ENCODE measurements around the gene TSC22D1.
A peak's percentile ranks its signal among the peaks of the same experiment; 100 is the strongest.
"Not testable (repeated sequence)": the region's sequence is repeated elsewhere in the genome, so short reads cannot be mapped to it uniquely, and the experiment has no call there.

The TSC22D1 gene

DNA sequence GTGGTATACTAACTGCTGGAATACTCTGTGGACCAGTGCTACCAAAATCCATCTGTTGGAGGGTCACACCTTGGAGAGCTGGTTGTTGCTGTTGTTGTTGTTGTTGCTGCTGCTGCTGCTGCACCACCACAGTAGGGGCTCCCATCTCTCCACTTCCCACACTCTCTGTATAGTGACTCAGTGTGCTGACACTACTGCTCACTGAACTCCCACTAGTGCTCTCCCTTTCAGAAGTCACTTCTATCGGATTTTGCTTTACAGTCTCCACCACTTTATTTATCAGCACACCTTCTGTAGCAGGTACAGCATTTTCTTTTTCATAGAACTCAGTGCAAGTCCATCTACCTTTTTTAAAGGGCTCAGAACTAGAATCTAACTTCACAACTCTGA lies 1.7 kb downstream of the TSC22D1 start:
- no peak for DNase-seq
- intact Hi-C loops (cut with DNase I) = loop anchor here (10.0 kb wide), 1 partner anchor 90 kb away; no protein-coding TSS in a partner anchor

GRCh38 chr13:44573790-44574465 lies 2.2 kb downstream of the TSC22D1 start:
- intact Hi-C loops (cut with DNase I) = loop anchor here (10.0 kb wide), 1 partner anchor 89 kb away; no protein-coding TSS in a partner anchor
- peak in 1 of 10 donors; percentile 66 for DNase-seq

DNA sequence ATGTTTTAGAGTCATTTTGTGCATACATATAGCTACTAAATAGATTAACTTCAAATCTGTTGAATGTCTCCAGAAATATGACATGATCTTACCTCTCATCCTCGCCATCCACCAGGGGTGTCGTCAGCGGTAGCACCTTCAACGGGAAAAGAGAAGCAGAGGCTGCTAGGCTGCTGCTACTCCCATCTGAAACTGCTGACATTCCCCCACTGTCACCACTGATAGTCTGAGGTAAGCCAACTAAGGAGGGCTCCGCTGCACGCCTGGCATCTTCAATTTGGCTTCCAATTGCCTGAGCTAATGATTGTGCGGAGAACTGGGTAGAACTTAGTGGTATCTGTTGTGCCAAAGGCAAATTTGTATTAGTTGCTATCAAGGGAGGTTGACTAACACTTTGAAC lies 3.1 kb downstream of the TSC22D1 start:
- intact Hi-C loops (cut with DNase I) = loop anchor here (10.0 kb wide), 1 partner anchor 88 kb away; no protein-coding TSS in a partner anchor
- DNase-seq = peak in 1 of 10 donors; percentile 74

DNA sequence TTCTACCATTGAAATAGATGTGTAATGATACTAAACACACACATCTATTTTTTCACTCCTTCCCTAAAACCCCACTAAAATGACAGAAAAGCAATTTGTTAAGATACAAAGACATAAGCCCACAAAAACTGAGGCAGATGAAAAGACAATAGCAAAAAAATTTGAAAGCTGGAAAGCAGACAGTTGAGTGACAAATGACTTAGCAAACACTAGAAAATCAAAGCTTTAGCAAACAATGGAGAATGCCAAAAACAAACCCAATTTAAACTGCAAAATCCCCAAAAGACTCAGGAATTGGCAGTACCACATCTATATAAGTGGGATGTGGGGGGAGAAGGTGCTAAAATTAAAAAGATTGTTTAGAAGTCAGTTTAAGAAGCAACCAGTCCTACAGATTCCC lies 9.5 kb downstream of the TSC22D1 start:
- intact Hi-C loops (cut with DNase I) = no loop called here
- no peak for DNase-seq

DNA sequence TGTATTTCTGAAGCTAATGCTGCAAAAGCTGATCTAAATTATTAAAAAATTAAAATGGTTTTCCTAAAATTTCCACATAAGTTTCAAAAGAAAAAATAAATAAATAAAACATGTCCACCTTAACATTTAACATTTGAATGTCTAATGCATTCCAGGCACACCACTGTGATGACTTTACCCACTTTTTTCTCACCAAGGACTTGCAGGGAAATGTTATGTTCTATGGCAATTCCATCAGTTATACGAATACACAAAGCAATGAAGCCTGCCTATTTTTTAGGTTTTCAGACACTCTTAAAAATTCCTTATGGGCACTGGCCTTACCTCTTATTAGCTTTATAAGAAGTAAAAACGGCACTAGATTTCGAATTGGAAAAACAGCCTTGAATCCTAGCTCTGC lies 10.2 kb downstream of the TSC22D1 start:
- DNase-seq = no peak
- intact Hi-C loops (cut with DNase I) = no loop called here

DNA sequence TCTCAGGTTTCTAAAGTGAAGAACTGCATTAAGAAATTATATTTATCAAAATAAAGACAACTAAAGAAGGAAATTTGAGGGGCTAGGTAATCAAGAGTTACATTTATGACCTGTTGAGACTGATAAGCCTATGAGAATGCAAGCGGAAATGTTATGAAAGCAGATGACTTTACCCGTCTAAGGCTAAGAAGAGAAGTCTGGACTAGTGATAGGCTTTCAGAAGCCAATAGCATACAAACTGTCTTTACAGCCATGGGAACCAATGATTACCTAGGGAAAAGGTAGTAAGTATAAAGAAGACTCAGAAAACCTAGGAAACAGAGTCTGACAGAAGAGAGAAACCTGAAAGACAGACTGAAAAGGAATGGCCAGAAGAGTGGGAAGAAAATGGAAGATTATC lies 11.2 kb downstream of the TSC22D1 start:
- intact Hi-C loops (cut with DNase I) = no loop called here
- DNase-seq = no peak

- intact Hi-C loops (cut with DNase I); DNase-seq: not testable (repeated sequence)
These were observed 13.3 kb downstream of the TSC22D1 start for GRCh38 chr13:44562853-44563252.

GRCh38 chr13:44561351-44561750 lies 14.8 kb downstream of the TSC22D1 start:
- no peak for DNase-seq
- intact Hi-C loops (cut with DNase I) = no loop called here

DNA sequence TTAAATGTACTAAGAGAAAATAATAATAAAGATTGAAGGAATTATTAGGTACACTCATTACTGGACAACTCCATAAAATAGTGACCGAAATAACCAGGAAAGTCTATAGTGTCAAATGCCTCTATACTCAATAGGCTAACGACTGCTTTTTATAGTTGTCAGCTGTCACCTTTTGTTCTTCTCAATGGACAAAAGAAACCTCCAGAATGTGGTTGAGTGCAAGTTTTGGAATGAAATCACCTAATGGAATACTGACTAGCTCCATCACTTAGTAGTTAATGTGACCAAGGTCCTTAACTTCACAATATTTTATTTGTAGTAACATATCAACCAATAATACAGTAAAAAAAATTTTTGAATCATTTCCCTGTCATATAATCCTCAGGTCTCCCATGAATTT lies 18.1 kb downstream of the TSC22D1 start:
- no peak for DNase-seq
- intact Hi-C loops (cut with DNase I) = no loop called here

- intact Hi-C loops (cut with DNase I) = no loop called here
- peak in 1 of 10 donors; percentile 52 for DNase-seq
These were observed 20.9 kb downstream of the TSC22D1 start for GRCh38 chr13:44555207-44555606.

DNA sequence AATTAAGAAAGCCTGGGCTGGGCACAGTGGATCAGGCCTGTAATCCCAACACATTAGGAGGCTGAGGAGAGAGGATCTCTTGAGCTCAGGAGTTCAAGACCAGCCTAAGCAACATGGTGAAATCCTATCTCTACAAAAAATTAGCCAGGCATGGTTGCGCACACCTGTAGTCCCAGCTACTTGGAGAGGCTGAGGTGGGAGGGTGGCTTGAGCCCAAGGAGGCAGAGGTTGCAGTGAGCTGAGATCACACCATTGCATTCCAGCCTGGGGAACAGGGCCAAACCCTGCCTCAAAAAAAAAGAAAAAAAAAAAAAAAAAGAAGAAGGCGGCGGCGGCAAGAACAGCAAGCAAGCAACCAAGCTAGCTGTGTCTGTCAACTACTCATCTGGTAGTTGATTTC lies 26.7 kb downstream of the TSC22D1 start:
- intact Hi-C loops (cut with DNase I) = no loop called here
- no peak for DNase-seq

GRCh38 chr13:44546164-44546563 lies 30.0 kb downstream of the TSC22D1 start:
- intact Hi-C loops (cut with DNase I) = no loop called here
- DNase-seq = no peak

DNA sequence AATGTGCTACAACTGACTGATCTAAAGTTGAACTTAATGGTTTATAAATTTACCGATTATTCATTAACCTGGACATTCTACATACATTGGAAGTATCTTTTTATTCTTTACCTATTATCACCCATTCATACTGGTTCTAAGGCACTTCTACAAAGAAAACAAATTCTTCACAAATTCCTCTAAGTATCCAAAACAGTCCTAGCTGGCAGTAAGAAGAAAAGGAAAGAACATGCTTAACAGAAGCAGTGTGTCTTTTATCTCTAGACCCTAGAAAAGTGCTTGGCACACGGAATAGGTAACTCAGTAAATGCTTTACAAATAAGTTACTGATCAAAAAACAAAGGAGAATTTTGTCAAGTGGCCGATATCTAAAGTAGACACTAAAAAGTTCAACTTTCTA lies 32.8 kb downstream of the TSC22D1 start:
- no peak for DNase-seq
- intact Hi-C loops (cut with DNase I) = no loop called here

GRCh38 chr13:44542361-44542760 lies 33.8 kb downstream of the TSC22D1 start:
- intact Hi-C loops (cut with DNase I) = no loop called here
- DNase-seq = no peak

DNA sequence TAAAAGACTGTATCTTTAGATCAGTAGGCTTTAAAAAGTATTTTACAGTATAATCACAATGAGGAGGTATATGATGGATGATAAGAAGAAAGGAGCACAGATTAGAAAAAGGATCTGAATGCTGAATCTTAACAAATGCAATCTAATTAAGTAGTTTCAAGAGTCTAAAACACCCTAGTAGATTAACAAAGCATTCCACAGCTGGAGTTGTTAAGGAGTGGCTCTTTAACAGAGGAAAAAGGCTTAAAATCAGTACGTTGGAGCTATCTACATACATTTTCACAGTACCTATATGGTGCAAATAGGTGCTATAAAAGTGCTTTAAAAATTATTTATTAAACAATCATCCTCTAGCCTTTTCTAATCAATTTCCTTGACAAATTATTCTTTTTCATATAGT lies 34.5 kb downstream of the TSC22D1 start:
- intact Hi-C loops (cut with DNase I) = no loop called here
- no peak for DNase-seq

GRCh38 chr13:44540761-44541434 lies 35.2 kb downstream of the TSC22D1 start:
- no peak for DNase-seq
- intact Hi-C loops (cut with DNase I) = no loop called here

GRCh38 chr13:44537248-44537647 lies 38.9 kb downstream of the TSC22D1 start:
- no peak for DNase-seq
- intact Hi-C loops (cut with DNase I) = no loop called here

DNA sequence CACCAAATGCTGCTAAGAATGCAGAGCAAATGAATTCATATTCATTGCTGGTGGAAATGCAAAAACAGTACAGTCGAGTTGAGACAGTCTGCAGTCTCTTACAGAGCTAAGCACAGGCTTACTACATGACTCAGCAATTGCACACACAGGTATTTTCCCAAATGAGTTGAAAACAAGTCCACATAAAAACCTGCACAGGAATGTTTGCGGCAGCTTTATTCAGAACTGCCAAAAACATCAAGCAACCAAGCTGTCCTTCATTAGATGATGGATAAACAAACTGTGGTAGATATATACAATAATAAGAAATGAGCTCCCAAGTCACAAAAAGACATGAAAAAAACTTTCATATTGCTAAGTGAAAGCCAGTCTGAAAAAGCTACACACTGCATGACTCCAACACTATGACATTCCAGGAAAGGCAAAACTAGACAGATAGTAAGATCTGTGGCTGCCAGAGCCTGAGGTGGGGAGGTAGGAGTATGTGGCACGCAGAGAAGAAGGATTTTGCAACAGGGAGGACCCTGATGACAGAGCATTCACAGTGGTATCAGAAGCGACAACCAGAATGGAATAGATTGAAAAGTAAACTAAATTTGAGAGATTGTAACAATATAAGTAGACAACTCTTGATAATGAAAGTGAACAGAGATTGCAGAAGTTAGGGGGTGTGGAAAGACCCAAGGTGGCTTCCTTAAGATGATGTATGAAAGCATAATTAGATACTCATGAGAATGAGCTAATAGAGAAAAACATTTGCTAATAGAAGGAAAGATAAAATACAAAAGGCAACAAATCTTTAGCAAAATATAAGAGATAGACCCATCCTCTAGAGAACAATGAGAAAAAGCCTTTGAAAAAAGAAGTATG lies 52.7 kb downstream of the TSC22D1 start:
- intact Hi-C loops (cut with DNase I) = no loop called here
- DNase-seq = no peak

DNA sequence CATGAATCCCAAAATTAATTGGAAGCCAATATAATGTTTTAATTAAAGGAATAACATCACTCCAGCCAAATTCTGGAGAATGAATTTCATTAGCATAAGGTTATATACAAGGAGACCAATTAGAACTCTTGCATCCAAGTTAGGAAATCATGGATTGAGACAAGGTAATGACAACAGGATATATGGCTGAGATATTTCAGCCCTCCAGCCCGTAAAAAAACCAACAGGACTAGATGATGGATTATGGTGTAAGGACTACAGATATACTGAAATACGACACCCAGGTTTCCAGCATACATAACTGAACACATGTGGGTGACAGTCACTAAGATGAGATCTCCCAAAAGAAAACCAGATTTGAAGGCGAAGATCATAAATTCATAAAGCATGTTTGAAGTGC lies 56.5 kb downstream of the TSC22D1 start:
- no peak for DNase-seq
- intact Hi-C loops (cut with DNase I) = no loop called here

DNA sequence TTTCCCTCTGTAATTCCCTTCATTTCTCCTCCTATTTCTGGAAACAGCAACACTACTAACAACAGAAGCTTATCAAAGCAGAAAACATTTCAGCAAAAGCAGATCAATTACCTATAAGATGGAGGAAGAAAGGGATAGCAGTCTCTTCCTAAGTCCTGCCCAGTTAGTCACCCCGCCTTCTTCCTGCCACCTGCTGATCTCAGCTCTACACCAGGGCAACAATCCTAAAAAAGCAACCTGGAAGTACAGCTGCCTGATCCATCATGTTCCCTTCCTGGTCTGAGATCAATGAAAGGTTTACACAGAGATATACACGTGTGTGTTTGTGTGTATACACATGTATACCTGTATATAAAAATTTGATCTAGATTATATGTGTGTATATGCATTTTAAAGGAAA lies 59.4 kb downstream of the TSC22D1 start:
- intact Hi-C loops (cut with DNase I) = no loop called here
- DNase-seq = no peak

DNA sequence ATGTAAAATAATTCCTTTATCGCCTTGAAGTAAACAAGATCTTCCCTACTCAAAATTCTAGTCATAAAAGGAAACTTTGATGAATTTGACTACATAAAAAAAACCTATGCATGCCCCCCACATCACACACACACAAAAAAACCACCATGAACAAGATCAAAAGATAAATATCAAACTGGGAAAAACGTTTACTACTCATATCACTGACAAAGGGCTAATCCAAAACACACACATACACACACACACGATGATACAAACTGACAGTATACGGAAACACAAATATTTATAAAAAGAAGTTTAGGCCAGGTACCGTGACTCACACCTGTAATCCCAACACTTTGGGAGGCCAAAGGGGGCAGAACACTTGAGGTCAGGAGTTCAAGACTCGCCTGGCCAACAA lies 61.9 kb downstream of the TSC22D1 start:
- intact Hi-C loops (cut with DNase I) = no loop called here

More for the DNA sequence above, 61.9 kb downstream of the TSC22D1 start:
- DNase-seq = no peak
